CD14-positive monocyte (primary cell): ENCODE measurements around the gene IL16. TPM values are rescaled to one million over a fixed set of nuclear protein-coding genes. Genes with fewer than 3 reads are reported as not detected.

Experiments used
- DNase-seq, 3 donors: peaks; one replicate each; pipeline ENCODE4 v3.0.0-alpha.2; 2011 to 2022
- H2AFZ ChIP-seq: 2 replicates; pipeline ENCODE4 v1.6.0; 2012; ENCODE audit warnings: mild to moderate bottlenecking, low read depth, low read length, inconsistent platforms; ENCODE audit not compliant: insufficient read depth, poor library complexity, severe bottlenecking
- H3K27ac ChIP-seq, 2 donors: 1 replicate in 1 of 2; 2 replicates in 1 of 2; pipeline ENCODE4 v1.5.1; 2012 to 2013; ENCODE audit warnings: low read length in 2 of 2, control low read depth in 1 of 2, inconsistent platforms in 1 of 2, low read depth in 1 of 2, mild to moderate bottlenecking in 1 of 2
- H3K27me3 ChIP-seq, 2 donors: one replicate each; pipeline versions ENCODE4 v1.6.0 to v1.6.1; 2011 to 2013; ENCODE audit warnings: low read length in 2 of 2; ENCODE audit not compliant: control insufficient read depth in 2 of 2, insufficient read depth in 2 of 2
- H3K36me3 ChIP-seq, 2 donors: replicated peaks in 1 of 2; 1 replicate in 1 of 2; 2 replicates in 1 of 2; pipeline versions ENCODE4 v1.5.1 to v1.6.1; 2012 to 2013; ENCODE audit warnings: low read length in 2 of 2, control low read depth in 1 of 2, inconsistent platforms in 1 of 2, mild to moderate bottlenecking in 1 of 2; ENCODE audit not compliant: insufficient read depth in 2 of 2, control insufficient read depth in 1 of 2
- H3K4me1 ChIP-seq, 2 donors: 1 replicate in 1 of 2; 2 replicates in 1 of 2; pipeline versions ENCODE4 v1.5.1 to v1.6.1; 2012 to 2013; ENCODE audit warnings: low read length in 2 of 2, control low read depth in 1 of 2, inconsistent platforms in 1 of 2, mild to moderate bottlenecking in 1 of 2, moderate library complexity in 1 of 2; ENCODE audit not compliant: insufficient read depth in 2 of 2, control insufficient read depth in 1 of 2
- H3K4me2 ChIP-seq: replicated peaks from 2 replicates; pipeline ENCODE3; 2012; ENCODE audit warnings: low read length, moderate library complexity, mild to moderate bottlenecking; ENCODE audit not compliant: poor library complexity, severe bottlenecking; ENCODE audit errors: extremely low read depth
- H3K4me3 ChIP-seq, 3 experiments: fragments of 200-600 bp in 1 of 3; sonication (generic) in 1 of 3; replicated peaks in 1 of 3; 1 replicate in 2 of 3; 2 replicates in 1 of 3; pipeline ENCODE4 v1.5.1; 2011 to 2013; ENCODE audit warnings: low read length in 3 of 3, mild to moderate bottlenecking in 3 of 3, control low read depth in 2 of 3, low read depth in 2 of 3, inconsistent platforms in 1 of 3, moderate library complexity in 1 of 3
- H3K79me2 ChIP-seq: 2 replicates; pipeline ENCODE4 v1.6.0; 2012; ENCODE audit warnings: mild to moderate bottlenecking, control low read depth, inconsistent platforms, low read length, moderate library complexity; ENCODE audit not compliant: insufficient read depth
- H3K9ac ChIP-seq: 2 replicates; pipeline ENCODE4 v1.6.0; 2017; ENCODE audit warnings: low read length, mild to moderate bottlenecking; ENCODE audit not compliant: insufficient read depth, poor library complexity, severe bottlenecking
- H3K9me3 ChIP-seq, 2 donors: replicated peaks in 1 of 2; 1 replicate in 1 of 2; 2 replicates in 1 of 2; pipeline versions ENCODE4 v1.5.1 to v1.6.1; 2012 to 2013; ENCODE audit warnings: low read length in 2 of 2, control low read depth in 1 of 2; ENCODE audit not compliant: control insufficient read depth in 1 of 2, insufficient read depth in 1 of 2
- H4K20me1 ChIP-seq: 2 replicates; pipeline ENCODE4 v1.6.0; 2012; ENCODE audit warnings: mild to moderate bottlenecking, low read length, control low read depth, moderate library complexity; ENCODE audit not compliant: insufficient read depth
- H3K27ac Mint-ChIP-seq, 7 donors: one replicate each; pipeline ENCODE4 v1.8.0; 2020; ENCODE audit warnings: mild to moderate bottlenecking in 7 of 7, mixed read lengths in 7 of 7, moderate library complexity in 6 of 7, inconsistent platforms in 2 of 7
- H3K27me3 Mint-ChIP-seq, 3 donors: one replicate each; pipeline ENCODE4 v1.8.0; 2021 to 2022; ENCODE audit warnings: low read depth in 3 of 3, mild to moderate bottlenecking in 3 of 3, mixed read lengths in 3 of 3, moderate library complexity in 3 of 3, inconsistent platforms in 1 of 3
- H3K36me3 Mint-ChIP-seq, 2 donors: one replicate each; pipeline ENCODE4 v1.8.0; 2020; ENCODE audit warnings: mixed read lengths in 2 of 2, inconsistent platforms in 1 of 2, mild to moderate bottlenecking in 1 of 2
- H3K4me1 Mint-ChIP-seq: one replicate; pipeline ENCODE4 v1.8.0; 2020; ENCODE audit warnings: mild to moderate bottlenecking, mixed read lengths
- H3K4me3 Mint-ChIP-seq, 2 donors: one replicate each; pipeline ENCODE4 v1.8.0; 2020; ENCODE audit warnings: mild to moderate bottlenecking in 2 of 2, mixed read lengths in 2 of 2, moderate library complexity in 1 of 2
- H3K9me3 Mint-ChIP-seq, 7 donors: one replicate each; pipeline ENCODE4 v1.8.0; 2020 to 2022; ENCODE audit warnings: mixed read lengths in 7 of 7, mild to moderate bottlenecking in 6 of 7, moderate library complexity in 6 of 7, inconsistent platforms in 2 of 7
- WGBS: methylation state at CpG from one replicate; pipeline ENCODE4 v1.1.5; 2013; ENCODE audit warnings: missing lambda C conversion rate; ENCODE audit not compliant: insufficient coverage; 5-methylcytosine and 5-hydroxymethylcytosine counted together
- intact Hi-C, 2 donors: fragments of 100-400 bp; cut with micrococcal nuclease; formaldehyde crosslinking; loops; one replicate each; pipeline versions ENCODE4 v1.15.0 to v1.15.1; 2023
- polyA plus RNA-seq, 3 donors: library from polyadenylated mRNA; depleted of rRNA in 1 of 3; unstranded in 2 of 3; stranded (reverse) in 1 of 3; fragments of 300-500 nt in 2 of 3; fragments of >200 nt in 1 of 3; fragmentation: Illumina TruSeq in 2 of 3; gene quantifications; 1 replicate in 2 of 3; 2 replicates in 1 of 3; pipeline ENCODE4 v1.2.3, GENCODE V29; 2012 to 2021
- TF ChIP-seq, protein P1 (sequence below): fragments of 200-600 bp; IDR thresholded peaks from one replicate; pipeline ENCODE4 v1.8.0; 2022; ENCODE audit warnings: antibody characterized with exemption, mild to moderate bottlenecking

Gene IL16
- polyA plus RNA-seq, 3 donors = 64.8 to 95.1 (median 71.5) TPM

- Histone ChIP-seq H3K4me2 (no peak overlapping the region), H3K36me3 (no peaks in the 10 kb centered on the region), H3K4me3 (no peak overlapping the region), H3K9ac (no peak overlapping the region), H4K20me1 (no peaks in the 10 kb centered on the region), H3K27me3 (no peaks in the 10 kb centered on the region), H3K79me2 (no peaks in the 10 kb centered on the region), H3K27ac (no peak overlapping the region), H3K9me3 (no peaks in the 10 kb centered on the region), H3K4me1 (no peaks in the 10 kb centered on the region), H2AFZ (no peak overlapping the region)
- 98% methylated on average over 4 of the region's 8 CpGs for WGBS
- Mint-ChIP-seq H3K36me3 (no peaks in the 10 kb centered on the region), H3K27ac (no peak overlapping the region), H3K4me1 (no peaks in the 10 kb centered on the region), H3K4me3 (no peak overlapping the region), H3K27me3 (peaks cover 0 to 4% (median 4%) of the 10 kb centered on the region in 3 donors), H3K9me3 (no peaks in the 10 kb centered on the region)
- TF ChIP-seq, protein P1, sequence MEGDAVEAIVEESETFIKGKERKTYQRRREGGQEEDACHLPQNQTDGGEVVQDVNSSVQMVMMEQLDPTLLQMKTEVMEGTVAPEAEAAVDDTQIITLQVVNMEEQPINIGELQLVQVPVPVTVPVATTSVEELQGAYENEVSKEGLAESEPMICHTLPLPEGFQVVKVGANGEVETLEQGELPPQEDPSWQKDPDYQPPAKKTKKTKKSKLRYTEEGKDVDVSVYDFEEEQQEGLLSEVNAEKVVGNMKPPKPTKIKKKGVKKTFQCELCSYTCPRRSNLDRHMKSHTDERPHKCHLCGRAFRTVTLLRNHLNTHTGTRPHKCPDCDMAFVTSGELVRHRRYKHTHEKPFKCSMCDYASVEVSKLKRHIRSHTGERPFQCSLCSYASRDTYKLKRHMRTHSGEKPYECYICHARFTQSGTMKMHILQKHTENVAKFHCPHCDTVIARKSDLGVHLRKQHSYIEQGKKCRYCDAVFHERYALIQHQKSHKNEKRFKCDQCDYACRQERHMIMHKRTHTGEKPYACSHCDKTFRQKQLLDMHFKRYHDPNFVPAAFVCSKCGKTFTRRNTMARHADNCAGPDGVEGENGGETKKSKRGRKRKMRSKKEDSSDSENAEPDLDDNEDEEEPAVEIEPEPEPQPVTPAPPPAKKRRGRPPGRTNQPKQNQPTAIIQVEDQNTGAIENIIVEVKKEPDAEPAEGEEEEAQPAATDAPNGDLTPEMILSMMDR = no peak
- DNase-seq = no peak
- intact Hi-C loops = no loop called here
These were observed 1.3 kb upstream of the IL16 start for GRCh38 chr15:81195339-81195864.

GRCh38 chr15:81197255-81197630, 564 bp downstream of the IL16 start:
- TF ChIP-seq, protein P1 = no peak
- Mint-ChIP-seq H3K36me3 (no peaks in the 10 kb centered on the region), H3K27ac (no peak overlapping the region), H3K9me3 (no peaks in the 10 kb centered on the region), H3K4me3 (no peak overlapping the region), H3K27me3 (peaks cover 0 to 6% (median 4%) of the 10 kb centered on the region in 3 donors), H3K4me1 (no peaks in the 10 kb centered on the region)
- H3K4me2 ChIP-seq = no peak overlapping the region
- intact Hi-C loops = no loop called here
- H3K27ac ChIP-seq = no peak overlapping the region
- H3K79me2 ChIP-seq = no peaks in the 10 kb centered on the region
- H3K4me3 ChIP-seq = no peak overlapping the region
- H3K4me1 ChIP-seq = no peaks in the 10 kb centered on the region
- no peak overlapping the region for H2AFZ ChIP-seq
- no peak for DNase-seq
- no peak overlapping the region for H3K9ac ChIP-seq
- H3K9me3 ChIP-seq = no peaks in the 10 kb centered on the region
- no peaks in the 10 kb centered on the region for H4K20me1 ChIP-seq
- no peaks in the 10 kb centered on the region for H3K36me3 ChIP-seq
- WGBS = 96% methylated on average over 7 of the region's 7 CpGs
- no peaks in the 10 kb centered on the region for H3K27me3 ChIP-seq
